Measurements from ENCODE around the gene PADI6. TPM values are rescaled to one million over a fixed set of nuclear protein-coding genes. Genes with fewer than 3 reads are reported as not detected.

Gene PADI6
- total RNA-seq, 1 experiment from 2014 or later, result not detected

GRCh38 chr1:17333081-17333480, 38.9 kb upstream of the PADI6 start:
- Histone ChIP-seq H3K27ac (ENCODE audit: low read depth, low read length) (no peak overlapping the region), H3K79me2 (ENCODE audit: insufficient read depth, low read length) (no peaks in the 10 kb centered on the region), H4K20me1 (ENCODE audit: insufficient read depth) (no peaks in the 10 kb centered on the region), H3K36me3 (ENCODE audit: control insufficient read depth in 1 of 2, insufficient read depth in 2 of 2, low read length in 2 of 2) (no peaks in the 10 kb centered on the region), H3K4me1 (ENCODE audit: control insufficient read depth in 1 of 2, insufficient read depth in 2 of 2, low read length in 2 of 2) (peaks cover 0 to 3% of the 10 kb centered on the region in 2 experiments; a peak in 1 of 4 replicates), H2AFZ (ENCODE audit: low read depth, low read length, poor library complexity, severe bottlenecking) (no peak overlapping the region), H3K9ac (ENCODE audit: low read length) (no peak overlapping the region), H3K4me3 (replicated peaks in 1 of 2; ENCODE audit: low read depth in 1 of 2, low read length in 2 of 2) (no peak overlapping the region), H3K9me3 (ENCODE audit: control insufficient read depth in 1 of 2, insufficient read depth in 1 of 2, low read depth in 1 of 2, low read length in 2 of 2) (peaks cover 0 to 4% of the 10 kb centered on the region in 2 experiments; a peak in 1 of 4 replicates), H3K9me2 (ENCODE audit: insufficient read depth) (no peaks in the 10 kb centered on the region), H3K4me2 (ENCODE audit: low read length) (no peak overlapping the region), H3K27me3 (ENCODE audit: insufficient read depth, low read length) (no peaks in the 10 kb centered on the region)
- no TSS peak for BruUV-seq (replicated peaks)
- ATAC-seq (no peak), DNase-seq (ENCODE audit: low read depth, low spot score) (no peak)
- TF ChIP-seq ZBTB33 (IDR thresholded peaks at IDR 0.05; ENCODE audit: extremely low read depth, insufficient replicate concordance, low read length) (no peak), POLR2AphosphoS5 (IDR thresholded peaks at IDR 0.05; ENCODE audit: low read depth, low read length) (no peak), RAD21 (IDR thresholded peaks at IDR 0.05; ENCODE audit: low read depth) (no peak), FOSL1 (IDR thresholded peaks at IDR 0.05; ENCODE audit: low read depth) (no peak), CTCF (IDR thresholded peaks at IDR 0.05 in 2 of 3, conservative IDR thresholded peaks at IDR 0.05 in 1 of 3; ENCODE audit: borderline replicate concordance in 1 of 3, insufficient read depth in 1 of 3, low read depth in 2 of 3, low read length in 2 of 3) (no peak), ZFX (IDR thresholded peaks at IDR 0.05) (no peak), SRF (IDR thresholded peaks at IDR 0.05; ENCODE audit: low read depth) (no peak)
- intact Hi-C loops (cut with micrococcal nuclease), result no loop called here
- POLR2A ChIA-PET, result no interaction called here
- RAD21 ChIA-PET (ENCODE audit: low non-redundant PET in 1 of 2, low total read pairs in 2 of 2, uncharacterized antibody in 2 of 2, unreplicated experiment in 2 of 2), result no interaction called here
- CTCF ChIA-PET, result no interaction called here

All from HCT116 (cell line).